HepG2 (cell line): Measurements from ENCODE around the gene SLC35B2. TPM values are rescaled to one million over a fixed set of nuclear protein-coding genes. Genes with fewer than 3 reads are reported as not detected.
A peak's percentile ranks its signal among the peaks of the same experiment; 100 is the strongest.

Experiments used
- AKNA ChIP-seq: sonication (generic); formaldehyde crosslinking; IDR thresholded peaks from 2 replicates; pipeline ENCODE4 v1.4.0; 2020; ENCODE audit warnings: missing genetic modification reagents, borderline replicate concordance
- ARNT ChIP-seq: fragments of 450-650 bp; IDR thresholded peaks from 2 replicates; pipeline ENCODE4 v1.6.1; 2017
- ATF3 ChIP-seq: sonication (generic); formaldehyde crosslinking; IDR thresholded peaks from 2 replicates; pipeline ENCODE4 v1.4.0; 2020; ENCODE audit warnings: missing genetic modification reagents
- BCLAF1 ChIP-seq: fragments of 450-650 bp; IDR thresholded peaks from 2 replicates; pipeline ENCODE4 v1.6.1; 2017; ENCODE audit warnings: mild to moderate bottlenecking
- HOXA9 ChIP-seq: sonication (generic); formaldehyde crosslinking; IDR thresholded peaks from 2 replicates; pipeline ENCODE4 v1.8.1; 2022; ENCODE audit warnings: missing genetic modification reagents, mild to moderate bottlenecking, moderate library complexity, borderline replicate concordance
- NCOA2 ChIP-seq: sonication (generic); formaldehyde crosslinking; IDR thresholded peaks from 2 replicates; pipeline ENCODE4 v1.8.0; 2022; ENCODE audit warnings: inconsistent platforms
- NFE2 ChIP-seq: sonication (generic); formaldehyde crosslinking; IDR thresholded peaks from 2 replicates; pipeline ENCODE4 v1.4.0; 2020; ENCODE audit warnings: missing genetic modification reagents
- RARA ChIP-seq: IDR thresholded peaks from 2 replicates; pipeline ENCODE4 v1.6.1; 2016; ENCODE audit warnings: missing genetic modification reagents, missing compliant biosample characterization
- RFX1 ChIP-seq: fragments of 450-650 bp; IDR thresholded peaks from 2 replicates; pipeline ENCODE4 v1.6.1; 2017
- TGIF2 ChIP-seq: IDR thresholded peaks from 2 replicates; pipeline ENCODE4 v1.6.1; 2016; ENCODE audit warnings: control low read depth, missing compliant biosample characterization
- WIZ ChIP-seq: sonication (generic); formaldehyde crosslinking; IDR thresholded peaks from 2 replicates; pipeline ENCODE4 v1.5.1; 2020; ENCODE audit warnings: mild to moderate bottlenecking, missing genetic modification reagents
- ZNF746 ChIP-seq: sonication (generic); formaldehyde crosslinking; IDR thresholded peaks from 2 replicates; pipeline ENCODE4 v1.8.0; 2022; ENCODE audit warnings: mild to moderate bottlenecking, missing genetic modification reagents
- polyA plus RNA-seq, 8 experiments: library from polyadenylated mRNA; depleted of rRNA in 3 of 8; stranded (reverse) in 7 of 8; unstranded in 1 of 8; fragments of >200 nt; fragmentation: Illumina TruSeq in 4 of 8; extraction: Trizol in 4 of 8; gene quantifications; 2 replicates each; pipeline versions ENCODE4 v1.2.1 to v1.2.3, GENCODE V29; 2011 to 2016; ENCODE audit warnings: low read depth in 4 of 8, missing spikeins in 1 of 8, mixed read lengths in 1 of 8; ENCODE audit not compliant: insufficient read depth in 1 of 8
- total RNA-seq, 5 experiments: library from RNA; depleted of rRNA; stranded (reverse); fragments of >200 nt; fragmentation: Illumina TruSeq; extraction: Trizol; gene quantifications; 2 replicates each; pipeline ENCODE4 v1.2.3, GENCODE V29; 2016; ENCODE audit warnings: low read depth in 1 of 5
- TF ChIP-seq, protein P1 (sequence below): sonication (generic); formaldehyde crosslinking; IDR thresholded peaks from 2 replicates; pipeline ENCODE4 v1.5.0; 2020; ENCODE audit warnings: mild to moderate bottlenecking, missing genetic modification reagents, borderline replicate concordance

The SLC35B2 gene
- total and polyA plus RNA-seq, 2 of the 13 experiments (the other 11 are each of a cell fraction or from before 2014, with no cell fraction given), result 61.1 to 148 TPM

GRCh38 chr6:44246663-44247337, 10.5 kb downstream of the SLC35B2 start, which contains the start of gene HSP90AB1 (continued):
- TF ChIP-seq, protein P1, sequence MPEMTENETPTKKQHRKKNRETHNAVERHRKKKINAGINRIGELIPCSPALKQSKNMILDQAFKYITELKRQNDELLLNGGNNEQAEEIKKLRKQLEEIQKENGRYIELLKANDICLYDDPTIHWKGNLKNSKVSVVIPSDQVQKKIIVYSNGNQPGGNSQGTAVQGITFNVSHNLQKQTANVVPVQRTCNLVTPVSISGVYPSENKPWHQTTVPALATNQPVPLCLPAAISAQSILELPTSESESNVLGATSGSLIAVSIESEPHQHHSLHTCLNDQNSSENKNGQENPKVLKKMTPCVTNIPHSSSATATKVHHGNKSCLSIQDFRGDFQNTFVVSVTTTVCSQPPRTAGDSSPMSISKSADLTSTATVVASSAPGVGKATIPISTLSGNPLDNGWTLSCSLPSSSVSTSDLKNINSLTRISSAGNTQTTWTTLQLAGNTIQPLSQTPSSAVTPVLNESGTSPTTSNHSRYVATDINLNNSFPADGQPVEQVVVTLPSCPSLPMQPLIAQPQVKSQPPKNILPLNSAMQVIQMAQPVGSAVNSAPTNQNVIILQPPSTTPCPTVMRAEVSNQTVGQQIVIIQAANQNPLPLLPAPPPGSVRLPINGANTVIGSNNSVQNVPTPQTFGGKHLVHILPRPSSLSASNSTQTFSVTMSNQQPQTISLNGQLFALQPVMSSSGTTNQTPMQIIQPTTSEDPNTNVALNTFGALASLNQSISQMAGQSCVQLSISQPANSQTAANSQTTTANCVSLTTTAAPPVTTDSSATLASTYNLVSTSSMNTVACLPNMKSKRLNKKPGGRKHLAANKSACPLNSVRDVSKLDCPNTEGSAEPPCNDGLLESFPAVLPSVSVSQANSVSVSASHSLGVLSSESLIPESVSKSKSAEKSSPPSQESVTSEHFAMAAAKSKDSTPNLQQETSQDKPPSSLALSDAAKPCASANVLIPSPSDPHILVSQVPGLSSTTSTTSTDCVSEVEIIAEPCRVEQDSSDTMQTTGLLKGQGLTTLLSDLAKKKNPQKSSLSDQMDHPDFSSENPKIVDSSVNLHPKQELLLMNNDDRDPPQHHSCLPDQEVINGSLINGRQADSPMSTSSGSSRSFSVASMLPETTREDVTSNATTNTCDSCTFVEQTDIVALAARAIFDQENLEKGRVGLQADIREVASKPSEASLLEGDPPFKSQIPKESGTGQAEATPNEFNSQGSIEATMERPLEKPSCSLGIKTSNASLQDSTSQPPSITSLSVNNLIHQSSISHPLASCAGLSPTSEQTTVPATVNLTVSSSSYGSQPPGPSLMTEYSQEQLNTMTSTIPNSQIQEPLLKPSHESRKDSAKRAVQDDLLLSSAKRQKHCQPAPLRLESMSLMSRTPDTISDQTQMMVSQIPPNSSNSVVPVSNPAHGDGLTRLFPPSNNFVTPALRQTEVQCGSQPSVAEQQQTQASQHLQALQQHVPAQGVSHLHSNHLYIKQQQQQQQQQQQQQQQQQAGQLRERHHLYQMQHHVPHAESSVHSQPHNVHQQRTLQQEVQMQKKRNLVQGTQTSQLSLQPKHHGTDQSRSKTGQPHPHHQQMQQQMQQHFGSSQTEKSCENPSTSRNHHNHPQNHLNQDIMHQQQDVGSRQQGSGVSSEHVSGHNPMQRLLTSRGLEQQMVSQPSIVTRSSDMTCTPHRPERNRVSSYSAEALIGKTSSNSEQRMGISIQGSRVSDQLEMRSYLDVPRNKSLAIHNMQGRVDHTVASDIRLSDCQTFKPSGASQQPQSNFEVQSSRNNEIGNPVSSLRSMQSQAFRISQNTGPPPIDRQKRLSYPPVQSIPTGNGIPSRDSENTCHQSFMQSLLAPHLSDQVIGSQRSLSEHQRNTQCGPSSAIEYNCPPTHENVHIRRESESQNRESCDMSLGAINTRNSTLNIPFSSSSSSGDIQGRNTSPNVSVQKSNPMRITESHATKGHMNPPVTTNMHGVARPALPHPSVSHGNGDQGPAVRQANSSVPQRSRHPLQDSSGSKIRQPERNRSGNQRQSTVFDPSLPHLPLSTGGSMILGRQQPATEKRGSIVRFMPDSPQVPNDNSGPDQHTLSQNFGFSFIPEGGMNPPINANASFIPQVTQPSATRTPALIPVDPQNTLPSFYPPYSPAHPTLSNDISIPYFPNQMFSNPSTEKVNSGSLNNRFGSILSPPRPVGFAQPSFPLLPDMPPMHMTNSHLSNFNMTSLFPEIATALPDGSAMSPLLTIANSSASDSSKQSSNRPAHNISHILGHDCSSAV (CRISPR knock-in tag), result no peak; the same call in 1 of the 2 replicates
- TF ChIP-seq ZNF746 (CRISPR knock-in tag), result no peak; the same call in none of the 2 replicates
- TF ChIP-seq NFE2 (CRISPR knock-in tag), result no peak
- TF ChIP-seq AKNA (CRISPR knock-in tag), result peak; percentile 92; the same call in 1 of the 2 replicates
- peak; percentile 67; the same call in 1 of the 2 replicates for TF ChIP-seq NCOA2 (CRISPR knock-in tag)
- no peak for TF ChIP-seq RFX1
- peak; percentile 59 for TF ChIP-seq ATF3
- TF ChIP-seq TGIF2, result peak; percentile 86
- no peak; the same call in 1 of the 2 replicates for TF ChIP-seq ARNT
- peak; percentile 55 for TF ChIP-seq RARA (CRISPR knock-in tag)
- no peak for TF ChIP-seq BCLAF1
- no peak; the same call in 1 of the 2 replicates for TF ChIP-seq HOXA9
- TF ChIP-seq WIZ, result no peak
